ENCODE measurements around the gene RUNX3. TPM values are rescaled to one million over a fixed set of nuclear protein-coding genes. Genes with fewer than 3 reads are reported as not detected.

The RUNX3 gene
- polyA plus RNA-seq, 1 of the 3 experiments (the other 2 are of a cell fraction), result not detected

- Histone ChIP-seq H3K36me3 (replicated peaks in 1 of 2; ENCODE audit: control insufficient read depth in 1 of 2, insufficient read depth in 2 of 2, low read length in 1 of 2) (no peaks in the 10 kb centered on the region), H3K4me3 (ENCODE audit: low read depth in 2 of 2, low read length in 1 of 2) (no peak overlapping the region), H3K9me3 (no peaks in the 10 kb centered on the region), H3K9me2 (no peaks in the 10 kb centered on the region), H3K79me2 (ENCODE audit: insufficient read depth) (no peaks in the 10 kb centered on the region), H3K4me1 (ENCODE audit: control insufficient read depth in 1 of 2, insufficient read depth in 2 of 2, low read depth in 1 of 2, low read length in 1 of 2) (peaks cover 0 to 8% of the 10 kb centered on the region in 2 experiments; a peak in 1 of 4 replicates), H3K9ac (no peak overlapping the region), H3K27ac (ENCODE audit: low read depth in 2 of 2, low read length in 1 of 2) (no peak overlapping the region), H4K20me1 (ENCODE audit: insufficient read depth) (no peaks in the 10 kb centered on the region), H3K27me3 (ENCODE audit: insufficient read depth) (peaks cover 64% of the 10 kb centered on the region), H3F3A (replicated peaks; ENCODE audit: insufficient read depth) (no peaks in the 10 kb centered on the region), H3K4me2 (no peak overlapping the region), H2AFZ (ENCODE audit: low read depth) (no peak overlapping the region)
- TF ChIP-seq EP300 (IDR thresholded peaks at IDR 0.05; ENCODE audit: borderline replicate concordance in 1 of 2, low read depth in 1 of 2, low read length in 1 of 2) (no peak), SMC3 (IDR thresholded peaks at IDR 0.05; ENCODE audit: low read depth, low read length) (no peak), PBX3 (IDR thresholded peaks at IDR 0.05) (no peak), MAX (IDR thresholded peaks at IDR 0.05; ENCODE audit: low read depth) (no peak), JUND (IDR thresholded peaks at IDR 0.05) (no peak), ZBTB33 (IDR thresholded peaks at IDR 0.05; ENCODE audit: borderline replicate concordance, low read depth) (no peak), RFX5 (IDR thresholded peaks at IDR 0.05; ENCODE audit: low read length) (no peak), RAD21 (IDR thresholded peaks at IDR 0.05; ENCODE audit: low read length) (no peak), FOXJ3 (CRISPR knock-in tag; IDR thresholded peaks at IDR 0.05) (no peak), TAF1 (IDR thresholded peaks at IDR 0.05; ENCODE audit: borderline replicate concordance, low read depth, low read length) (no peak), CTCF (IDR thresholded peaks at IDR 0.05) (no peak), RCOR1 (IDR thresholded peaks at IDR 0.05; ENCODE audit: low read length) (no peak)
- no peak for DNase-seq
- WGBS (ENCODE audit: low lambda C conversion rate), result 63% methylated on average over 11 of the region's 13 CpGs
- CTCF ChIA-PET, result interaction anchor here (0.6 to 8.2 kb wide), 44 partner anchors 10 to 312 kb away, joined by 3 to 85 read pairs (median 4); no protein-coding TSS in a partner anchor
- POLR2A ChIA-PET, result no interaction called here
These were observed 2.7 kb upstream of the RUNX3 start for GRCh38 chr1:24932725-24933294.
